Inferior parietal cortex (tissue), 1 donor: ENCODE measurements around the gene CACNB1.

ENCODE experiments used
- DNase-seq: peaks from one replicate; pipeline ENCODE4 v3.0.0-alpha.2; 2016; ENCODE audit errors: extremely low spot score

Gene CACNB1

DNA sequence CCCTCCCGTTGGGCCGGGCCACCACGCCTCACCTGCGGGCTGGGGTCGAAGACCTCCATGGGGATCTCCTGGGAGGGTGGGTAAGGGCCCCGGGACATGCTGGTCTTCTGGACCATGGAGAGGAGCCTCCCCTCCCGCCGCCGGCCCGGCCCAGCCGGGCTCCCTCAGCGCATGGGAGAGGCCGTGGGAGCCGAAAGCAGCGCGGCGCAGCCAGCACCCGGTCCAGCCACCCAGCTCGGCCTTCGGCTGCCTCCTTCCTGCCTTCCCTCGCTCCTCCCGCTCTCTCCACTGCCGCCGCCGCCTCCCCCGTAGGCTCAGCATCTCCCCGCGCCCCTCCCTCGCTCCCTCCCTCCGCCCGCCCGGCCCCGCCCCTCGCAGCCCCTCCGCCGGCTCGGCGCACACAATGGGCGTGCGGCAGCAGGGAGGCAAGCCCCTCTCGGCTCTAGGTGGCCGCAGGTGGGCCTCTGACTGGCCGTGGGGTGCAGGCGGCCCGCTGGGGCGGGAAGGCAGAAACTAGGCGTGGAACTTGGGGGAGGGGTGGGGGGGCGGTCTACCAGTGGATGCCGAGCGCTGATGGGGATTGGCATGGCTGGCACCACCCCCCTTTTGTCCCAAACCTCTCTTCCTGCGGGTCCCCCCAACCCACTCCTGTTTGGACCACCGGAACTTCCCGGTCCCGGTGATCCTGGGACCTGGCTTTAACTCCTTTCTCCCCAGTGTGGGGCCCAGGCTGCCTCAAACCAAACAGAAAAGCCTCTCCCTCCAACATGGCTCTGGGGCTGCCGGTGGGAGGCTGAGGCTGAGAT lies at the start of gene CACNB1:
CACNB1 (minus strand) TSS at position 290 of the 806 bp plus-strand sequence; CDS start at position 116, 174 bp downstream.
- no peak for DNase-seq

DNA sequence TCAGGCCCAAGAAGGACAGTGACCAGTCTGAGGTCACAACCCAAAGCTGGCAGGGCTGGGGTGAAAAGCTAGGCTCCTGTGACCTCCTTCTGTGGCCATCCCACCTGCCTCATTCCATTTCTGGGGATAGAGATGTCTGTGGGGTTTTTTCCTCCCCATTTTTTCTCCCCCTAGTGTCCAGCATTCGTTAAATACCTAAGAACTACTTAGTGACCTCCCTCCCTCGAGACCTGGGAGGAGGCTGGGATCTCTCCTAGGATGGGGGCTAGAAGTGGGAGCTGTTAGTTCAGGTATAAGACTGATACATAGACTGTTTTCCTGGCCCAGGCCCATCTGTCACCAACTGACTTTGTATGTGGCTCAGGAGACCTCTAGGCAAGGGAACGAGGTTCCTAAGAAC lies 48.8 kb upstream of the CACNB1 start:
- no peak for DNase-seq

- DNase-seq: peak; percentile 96
Observed at GRCh38 chr17:39244600-39245570, 47.4 kb upstream of the CACNB1 start.

DNA sequence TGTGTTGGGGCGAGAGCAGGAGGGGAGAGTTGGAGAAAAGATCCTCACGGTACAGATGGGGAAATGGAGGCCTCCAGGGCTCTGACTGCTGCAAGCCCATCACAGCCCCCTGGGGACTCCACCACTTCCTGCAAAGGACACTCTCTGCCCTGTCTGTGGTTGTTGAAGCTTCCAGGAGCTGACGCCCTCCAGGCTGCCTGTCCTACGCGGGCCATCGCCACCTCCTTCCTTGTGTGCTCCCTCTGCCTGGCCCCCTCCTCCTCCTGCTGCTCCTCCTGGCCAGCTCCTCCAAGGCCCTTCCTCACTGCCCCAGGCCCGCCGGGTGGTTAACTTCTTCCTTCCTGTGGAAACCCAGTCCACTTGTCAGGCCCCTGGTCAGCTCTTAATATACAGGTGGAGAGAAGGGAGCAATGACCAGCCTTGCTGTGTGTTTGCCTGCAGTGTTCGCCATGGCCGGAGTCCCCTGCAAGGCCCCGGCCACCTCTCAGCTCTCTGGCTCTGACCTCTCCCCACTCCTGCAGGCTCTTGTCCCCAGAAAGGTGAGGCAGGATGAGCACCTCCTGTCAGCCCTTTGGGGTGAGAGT lies 46.6 kb upstream of the CACNB1 start:
- DNase-seq: no peak

DNA sequence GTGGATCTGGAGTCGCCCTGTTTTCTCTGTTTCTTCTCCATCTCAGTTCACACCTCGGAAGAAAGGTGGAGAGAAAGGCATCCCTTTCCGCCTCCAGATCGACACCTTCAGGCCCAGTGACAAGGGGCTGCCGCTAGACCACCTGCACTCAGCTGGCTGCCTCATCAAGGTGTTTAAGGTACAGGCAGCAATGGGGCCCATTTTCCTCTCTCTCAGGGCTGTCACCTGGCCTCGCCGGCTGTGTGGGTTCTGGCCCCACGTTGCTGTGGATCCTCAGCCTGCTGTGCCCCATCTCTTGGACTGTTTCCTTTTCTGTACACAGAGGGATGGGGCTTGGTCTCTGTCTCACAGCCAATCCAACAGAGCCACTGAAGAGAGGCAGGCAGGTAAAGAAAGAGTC lies 45.7 kb upstream of the CACNB1 start:
- no peak for DNase-seq

GRCh38 chr17:39240631-39241030 lies 43.2 kb upstream of the CACNB1 start:
- no peak for DNase-seq

- DNase-seq: no peak
Observed at GRCh38 chr17:39239640-39240314, 42.3 kb upstream of the CACNB1 start.

DNA sequence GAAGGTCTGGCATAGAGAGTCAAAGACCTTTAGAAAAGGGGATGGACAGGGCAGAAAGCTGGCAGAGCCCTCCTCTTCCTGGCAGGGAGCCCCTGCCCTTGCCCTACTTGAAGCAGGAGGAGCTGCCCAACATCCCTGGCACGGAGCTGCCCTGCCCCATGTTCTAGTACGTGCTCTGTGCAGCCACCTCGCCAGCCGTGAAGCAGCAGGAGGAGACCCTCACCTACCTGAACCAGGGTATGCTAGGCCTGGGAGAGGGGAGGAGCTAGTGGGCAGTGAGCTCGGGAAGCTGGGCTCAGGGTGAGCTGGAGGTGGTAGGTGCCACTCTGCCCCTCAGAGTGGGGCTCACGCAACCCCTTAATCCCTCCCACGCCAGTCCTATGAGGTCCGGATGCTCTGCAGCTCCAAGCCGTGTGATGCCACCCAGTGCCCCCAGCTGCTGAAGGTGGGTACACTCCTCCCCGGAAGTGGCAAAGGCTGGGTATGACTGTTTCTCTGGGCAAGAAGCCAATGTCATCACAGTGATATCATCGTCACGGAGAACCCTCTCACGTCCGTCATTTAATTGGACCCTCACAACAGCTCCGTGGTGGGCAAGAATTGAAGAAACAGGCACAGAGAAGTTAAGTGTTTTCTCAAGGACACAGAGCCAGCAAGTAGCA lies 41.0 kb upstream of the CACNB1 start:
- DNase-seq: no peak

DNA sequence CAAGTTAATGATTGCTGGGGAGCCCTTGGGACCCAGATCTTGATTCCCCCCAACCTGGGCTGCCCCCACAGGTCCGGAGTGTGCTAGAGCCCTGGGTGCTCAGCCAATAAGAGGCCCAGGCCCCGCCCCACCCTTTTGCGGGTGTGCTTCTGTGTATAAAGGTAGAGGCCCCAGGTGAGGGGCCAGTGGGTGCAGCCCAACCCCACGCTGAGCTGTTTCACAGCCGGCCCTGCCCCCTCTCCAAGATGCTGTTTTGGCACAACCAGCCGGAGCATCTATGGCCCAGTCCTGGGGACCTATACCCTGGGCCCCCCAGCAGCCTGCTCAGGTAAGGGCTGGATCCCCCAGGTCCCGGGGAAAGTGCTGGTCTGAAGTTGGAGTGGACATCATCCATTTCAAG lies 40.1 kb upstream of the CACNB1 start:
- DNase-seq: no peak

DNA sequence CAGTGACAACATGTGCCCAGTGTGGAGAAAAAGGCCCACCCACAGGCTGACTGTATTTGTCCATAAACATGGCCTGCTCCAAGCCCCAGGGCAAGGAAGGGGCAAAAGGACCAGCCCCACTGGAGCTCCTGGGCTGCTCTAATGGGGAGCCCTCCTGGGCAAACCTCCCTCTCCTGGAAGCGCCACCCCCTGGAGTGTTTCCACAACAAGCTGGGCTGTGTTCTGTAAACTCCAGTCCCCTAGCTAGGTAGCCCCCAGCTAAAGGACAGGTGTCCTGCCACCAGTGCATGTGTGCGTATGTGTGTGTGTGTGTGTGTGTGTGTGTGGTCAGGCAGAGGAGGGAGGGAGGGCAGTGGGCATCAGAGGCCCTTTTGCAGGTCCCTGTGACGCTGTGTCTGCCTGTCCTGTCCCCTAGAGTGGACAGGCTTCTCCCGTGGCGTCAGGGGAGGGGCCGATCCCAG lies 39.5 kb upstream of the CACNB1 start:
- no peak for DNase-seq

DNA sequence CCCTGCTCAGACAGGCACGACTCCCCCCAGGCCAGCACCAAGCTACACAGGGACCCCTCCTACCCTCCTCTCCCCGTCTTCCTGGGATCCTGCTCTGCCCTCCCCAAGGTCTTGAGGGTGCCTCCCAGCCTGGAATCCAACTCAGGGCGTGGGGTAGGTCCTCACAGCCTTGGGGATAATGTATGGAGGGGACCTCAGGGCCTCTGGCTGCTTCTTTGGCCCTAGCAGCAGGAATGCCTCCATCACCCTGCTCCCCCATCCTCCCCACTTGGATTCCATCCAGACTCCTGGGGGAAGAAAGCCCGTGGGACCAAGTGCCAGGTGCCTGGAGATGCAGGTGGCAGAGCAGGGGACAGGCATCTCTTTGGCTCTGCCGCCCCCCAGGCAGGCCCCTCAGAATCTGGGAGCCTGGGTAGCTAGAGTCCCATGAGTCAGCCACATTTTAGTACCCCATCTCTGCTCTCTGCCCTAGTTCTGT lies 39.0 kb upstream of the CACNB1 start:
- DNase-seq: no peak

- no peak for DNase-seq
Observed at GRCh38 chr17:39235555-39236449, 38.3 kb upstream of the CACNB1 start.

DNA sequence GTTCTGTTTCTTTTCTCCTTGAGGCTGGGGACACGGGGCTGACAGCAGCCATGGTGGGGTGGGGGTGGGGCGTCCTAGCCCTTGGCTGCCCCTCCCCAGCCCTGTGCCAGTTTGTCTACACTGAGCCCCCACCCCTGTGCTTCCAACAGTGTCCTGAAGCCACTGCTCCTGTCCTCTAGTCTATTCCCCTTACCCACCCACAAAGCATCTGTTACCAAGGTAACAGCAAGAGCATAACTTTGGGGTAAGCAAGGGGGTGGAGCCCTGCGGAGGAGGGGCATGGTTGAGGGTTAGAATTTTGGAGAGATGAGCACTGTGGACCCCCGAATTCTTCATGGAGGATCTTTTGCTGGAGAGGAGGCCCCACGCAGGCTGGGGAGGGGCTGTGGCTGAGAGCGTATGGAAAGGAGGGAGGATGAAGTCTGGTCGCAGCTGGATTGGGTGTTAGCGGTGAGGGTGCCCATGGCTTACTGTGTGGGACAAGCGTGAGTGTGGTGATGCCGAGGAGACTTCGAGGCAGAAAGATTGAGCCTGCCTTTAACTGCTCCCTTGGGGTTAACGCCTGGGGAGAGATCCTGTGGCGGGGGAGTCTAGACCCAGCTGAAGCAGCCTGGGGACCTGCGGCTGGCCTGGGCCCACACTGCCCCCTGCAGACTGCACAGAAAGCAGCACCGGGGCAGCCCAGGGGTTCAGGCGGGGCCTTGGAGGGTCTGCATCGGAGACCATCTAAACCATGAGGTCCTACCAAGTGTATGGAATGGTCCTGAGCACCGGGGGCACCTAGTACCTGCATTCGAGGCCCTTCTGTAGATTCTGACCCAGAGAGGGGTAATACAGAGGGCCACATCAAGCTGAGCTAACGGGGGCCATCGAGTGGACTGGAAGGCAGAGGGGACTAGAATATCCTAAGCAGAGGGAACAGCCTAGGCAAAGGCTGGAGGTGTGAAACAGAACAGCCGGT lies 34.4 kb upstream of the CACNB1 start:
- no peak for DNase-seq

DNA sequence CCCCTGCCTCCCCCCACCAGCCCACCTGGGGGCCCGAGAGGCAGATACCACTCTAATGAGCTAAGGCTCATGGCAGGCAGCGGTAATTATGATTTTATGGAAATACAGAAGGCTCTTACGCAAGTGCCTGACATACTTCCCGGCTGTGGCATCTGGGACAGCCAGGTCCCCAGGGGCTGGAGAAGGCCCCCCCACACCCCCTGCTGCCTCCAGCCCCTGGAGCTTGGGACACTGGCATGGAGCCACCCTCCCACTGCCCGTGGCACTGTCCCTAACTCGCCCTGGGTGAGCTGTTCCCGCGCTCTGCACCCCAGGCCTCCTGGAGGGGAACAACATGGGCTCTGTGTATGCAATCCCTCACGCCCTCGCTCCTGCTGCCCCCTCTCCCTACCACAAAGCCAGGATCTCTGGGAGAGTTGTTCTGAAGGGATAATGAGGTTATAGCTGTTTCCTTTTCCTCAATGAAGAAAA lies 33.7 kb upstream of the CACNB1 start:
- DNase-seq: no peak

DNA sequence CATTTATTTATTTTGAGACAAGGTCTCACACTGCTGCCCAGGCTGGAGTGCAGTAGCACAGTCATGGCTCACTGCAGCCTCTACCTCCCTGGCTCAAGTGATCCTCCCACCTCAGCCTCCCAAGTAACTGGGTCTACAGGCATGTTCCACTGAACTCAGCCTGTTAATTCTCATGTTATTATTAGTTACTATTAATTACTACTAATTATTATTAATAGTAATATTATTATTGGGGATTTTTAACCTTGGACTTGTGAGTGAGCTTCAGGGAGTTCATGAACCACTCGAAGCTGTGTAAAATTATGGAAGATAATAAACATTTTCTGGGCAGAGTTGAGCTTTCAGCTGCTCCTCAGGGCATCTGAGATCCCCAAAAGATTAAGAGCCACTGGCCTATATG lies 32.9 kb upstream of the CACNB1 start:
- no peak for DNase-seq

DNA sequence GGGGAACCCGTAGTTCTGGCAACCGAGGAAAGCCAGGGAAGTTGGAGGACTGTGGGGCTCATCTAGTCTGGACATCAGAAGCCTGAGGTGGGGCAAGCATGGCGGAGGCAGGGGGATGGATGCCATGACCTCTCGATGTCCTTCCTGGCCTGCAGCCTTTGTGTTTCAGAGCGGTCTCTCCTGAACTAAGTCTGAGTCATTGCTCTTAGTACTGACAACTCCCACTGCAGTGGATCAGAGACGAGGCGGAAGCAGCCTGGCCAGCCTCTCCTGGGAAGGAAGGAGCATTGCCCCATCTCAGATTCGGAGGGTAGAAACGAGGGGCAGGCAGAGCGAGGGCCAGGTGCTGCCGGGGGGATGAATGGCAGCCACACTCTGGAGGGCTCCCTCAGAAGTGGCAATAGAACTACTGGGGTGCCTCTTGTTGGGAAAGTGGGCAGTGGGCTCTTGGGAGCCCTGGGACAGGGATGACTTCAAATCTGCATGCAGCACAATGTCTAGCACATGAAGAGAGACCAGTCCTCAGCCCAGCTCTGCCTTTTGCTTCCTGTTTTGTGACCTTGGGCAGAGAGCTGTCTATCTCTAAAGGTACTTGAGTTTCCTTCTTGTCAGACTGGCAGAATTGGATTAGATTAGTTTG lies 31.9 kb upstream of the CACNB1 start:
- no peak for DNase-seq

GRCh38 chr17:39227364-39227919 lies 30.0 kb upstream of the CACNB1 start:
- no peak for DNase-seq
